Fibroblast of pulmonary artery (primary cell): ENCODE measurements around the gene FAM83D.

ENCODE experiments used
- DNase-seq: peaks from one replicate; pipeline ENCODE4 v3.0.0-alpha.2; 2010; ENCODE audit warnings: low read depth
- H3K4me3 ChIP-seq: replicated peaks from 2 replicates; pipeline ENCODE4 v1.5.1; 2011; ENCODE audit warnings: low read depth, mild to moderate bottlenecking, control low read depth, low read length, moderate library complexity
- TF ChIP-seq, protein P1 (sequence below): IDR thresholded peaks from 2 replicates; pipeline ENCODE4 v1.5.1; 2011; ENCODE audit warnings: mild to moderate bottlenecking, control low read depth, low read length, inconsistent platforms; ENCODE audit errors: missing control alignments

The FAM83D gene

GRCh38 chr20:38896009-38896594 is 30.1 kb upstream of the FAM83D start:
- H3K4me3 ChIP-seq: no peak overlapping the region
- TF ChIP-seq, protein P1, sequence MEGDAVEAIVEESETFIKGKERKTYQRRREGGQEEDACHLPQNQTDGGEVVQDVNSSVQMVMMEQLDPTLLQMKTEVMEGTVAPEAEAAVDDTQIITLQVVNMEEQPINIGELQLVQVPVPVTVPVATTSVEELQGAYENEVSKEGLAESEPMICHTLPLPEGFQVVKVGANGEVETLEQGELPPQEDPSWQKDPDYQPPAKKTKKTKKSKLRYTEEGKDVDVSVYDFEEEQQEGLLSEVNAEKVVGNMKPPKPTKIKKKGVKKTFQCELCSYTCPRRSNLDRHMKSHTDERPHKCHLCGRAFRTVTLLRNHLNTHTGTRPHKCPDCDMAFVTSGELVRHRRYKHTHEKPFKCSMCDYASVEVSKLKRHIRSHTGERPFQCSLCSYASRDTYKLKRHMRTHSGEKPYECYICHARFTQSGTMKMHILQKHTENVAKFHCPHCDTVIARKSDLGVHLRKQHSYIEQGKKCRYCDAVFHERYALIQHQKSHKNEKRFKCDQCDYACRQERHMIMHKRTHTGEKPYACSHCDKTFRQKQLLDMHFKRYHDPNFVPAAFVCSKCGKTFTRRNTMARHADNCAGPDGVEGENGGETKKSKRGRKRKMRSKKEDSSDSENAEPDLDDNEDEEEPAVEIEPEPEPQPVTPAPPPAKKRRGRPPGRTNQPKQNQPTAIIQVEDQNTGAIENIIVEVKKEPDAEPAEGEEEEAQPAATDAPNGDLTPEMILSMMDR: no peak
- no peak for DNase-seq

GRCh38 chr20:38897267-38897666 is 28.9 kb upstream of the FAM83D start:
- TF ChIP-seq, protein P1: no peak
- no peak overlapping the region for H3K4me3 ChIP-seq
- no peak for DNase-seq

DNA sequence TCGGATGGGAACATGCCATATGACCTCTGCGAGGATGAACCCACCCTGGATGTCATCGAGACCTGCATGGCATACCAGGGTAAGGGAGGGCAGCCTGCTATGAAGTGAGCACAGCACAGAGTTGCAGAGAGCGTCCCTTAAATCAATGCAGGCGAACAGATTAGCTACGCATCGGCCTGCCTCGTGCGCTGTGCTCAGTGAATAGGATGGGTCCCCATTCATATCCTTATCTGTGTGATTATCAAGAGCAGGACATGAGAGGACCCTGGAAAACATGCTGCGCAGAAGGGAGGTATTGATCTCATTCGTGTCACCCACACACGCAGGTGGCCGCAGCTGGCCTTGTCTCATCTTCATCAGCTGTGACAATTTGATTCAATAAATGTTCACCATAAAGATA is 25.6 kb upstream of the FAM83D start:
- no peak overlapping the region for H3K4me3 ChIP-seq
- TF ChIP-seq, protein P1: no peak
- DNase-seq: no peak

DNA sequence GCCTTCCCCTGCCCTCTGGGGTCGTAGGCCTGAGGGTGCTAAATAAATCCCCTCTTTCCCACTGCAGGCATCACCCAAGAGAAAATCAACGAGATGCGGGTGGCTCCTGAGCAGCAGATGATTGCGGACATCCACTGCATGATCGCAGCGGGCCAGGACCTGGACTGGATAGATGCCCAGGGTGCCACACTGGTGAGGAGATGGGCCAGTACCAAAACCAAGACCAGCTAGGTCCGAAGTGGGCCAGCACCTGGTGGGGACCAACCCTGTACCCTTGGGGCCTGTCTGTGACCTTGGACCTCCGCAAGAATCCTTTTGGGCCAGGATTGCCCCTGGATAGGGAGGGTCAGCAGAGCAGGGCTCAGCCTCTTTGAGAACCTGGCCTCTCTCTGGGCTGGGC is 23.6 kb upstream of the FAM83D start:
- TF ChIP-seq, protein P1: no peak

GRCh38 chr20:38903335-38903734 is 22.9 kb upstream of the FAM83D start:
- no peak overlapping the region for H3K4me3 ChIP-seq
- TF ChIP-seq, protein P1: no peak
- DNase-seq: no peak

More for the DNA sequence above, 23.6 kb upstream of the FAM83D start:
- H3K4me3 ChIP-seq: no peak overlapping the region
- DNase-seq: no peak

- DNase-seq: no peak
- no peak overlapping the region for H3K4me3 ChIP-seq
- TF ChIP-seq, protein P1: no peak
These were observed 20.8 kb upstream of the FAM83D start for GRCh38 chr20:38905375-38905774.
